H1 (cell line): Measurements from ENCODE around the gene HOXD10. TPM values are rescaled to one million over a fixed set of nuclear protein-coding genes. Genes with fewer than 3 reads are reported as not detected.

Source experiments
- CTCF ChIA-PET: fragments of 300-600 bp; sonication (Branson Sonifier 250); formaldehyde crosslinking; loops from one replicate; lab custom pipeline; 2021; ENCODE audit not compliant: partially characterized antibody; lab: Charles Lee
- POLR2A ChIA-PET: fragments of 300-600 bp; sonication (Branson Sonifier 250); formaldehyde crosslinking; loops from one replicate; lab custom pipeline; 2021; ENCODE audit warnings: inconsistent platforms; ENCODE audit not compliant: partially characterized antibody; lab: Charles Lee
- DNase-seq, 2 experiments: peaks; one replicate each; pipeline versions ENCODE4 v3.0.0 to v3.0.0-alpha.2; 2010 to 2022; ENCODE audit warnings: low spot score in 2 of 2, low read depth in 1 of 2, mixed read lengths in 1 of 2
- FAIRE-seq: peaks from 2 replicates; lab custom pipeline; 2011; peaks lifted over from hg19 to GRCh38; lab: Jason Lieb, UNC
- H2AFZ ChIP-seq: 2 replicates; pipeline ENCODE4 v1.8.1; 2012; ENCODE audit warnings: low read length, inconsistent platforms
- H2AK5ac ChIP-seq: 2 replicates; pipeline ENCODE4 v1.6.1; 2013; ENCODE audit warnings: low read depth, low read length
- H2BK120ac ChIP-seq: replicated peaks from 2 replicates; pipeline ENCODE3; 2013; ENCODE audit warnings: low read depth, low read length, inconsistent platforms
- H2BK12ac ChIP-seq: 2 replicates; pipeline ENCODE4 v1.6.1; 2013; ENCODE audit warnings: low read depth, low read length
- H2BK15ac ChIP-seq: 2 replicates; pipeline ENCODE4 v1.6.1; 2013; ENCODE audit warnings: low read length
- H2BK20ac ChIP-seq: 2 replicates; pipeline ENCODE4 v1.6.1; 2013; ENCODE audit warnings: low read length
- H2BK5ac ChIP-seq: 2 replicates; pipeline ENCODE4 v1.6.1; 2013; ENCODE audit warnings: low read depth, low read length
- H3K14ac ChIP-seq: 2 replicates; pipeline ENCODE4 v1.6.1; 2013; ENCODE audit warnings: inconsistent platforms; ENCODE audit not compliant: insufficient read length
- H3K18ac ChIP-seq: 2 replicates; pipeline ENCODE4 v1.6.1; 2013; ENCODE audit warnings: low read length; ENCODE audit errors: extremely low read depth
- H3K23ac ChIP-seq: 2 replicates; pipeline ENCODE4 v1.6.1; 2013; ENCODE audit warnings: inconsistent platforms; ENCODE audit not compliant: insufficient read length
- H3K23me2 ChIP-seq: 2 replicates; pipeline ENCODE4 v1.6.1; 2013; ENCODE audit warnings: low read depth, low read length
- H3K27ac ChIP-seq: 2 replicates; pipeline ENCODE4 v1.6.1; 2011; ENCODE audit warnings: low read depth, low read length, inconsistent platforms
- H3K27me3 ChIP-seq, 4 experiments: replicated peaks in 1 of 4; 1 replicate in 1 of 4; 2 replicates in 3 of 4; pipeline versions ENCODE4 v1.6.1 to v1.8.1; 2011 to 2013; ENCODE audit warnings: low read length in 3 of 4, mild to moderate bottlenecking in 3 of 4, inconsistent platforms in 2 of 4, mixed read lengths in 2 of 4, moderate library complexity in 1 of 4; ENCODE audit not compliant: control insufficient read depth in 3 of 4, insufficient read depth in 3 of 4; ENCODE audit errors: extremely low read depth in 1 of 4
- H3K36me3 ChIP-seq, 4 experiments: 2 replicates each; pipeline versions ENCODE4 v1.6.1 to v1.8.1; 2011 to 2013; ENCODE audit warnings: mild to moderate bottlenecking in 4 of 4, low read length in 3 of 4, moderate library complexity in 2 of 4, control low read depth in 1 of 4, inconsistent platforms in 1 of 4; ENCODE audit not compliant: insufficient read depth in 4 of 4, control insufficient read depth in 2 of 4
- H3K4ac ChIP-seq: replicated peaks from 2 replicates; pipeline ENCODE3; 2013; ENCODE audit warnings: low read length, low read depth, mixed read lengths, inconsistent platforms; ENCODE audit not compliant: insufficient read length
- H3K4me1 ChIP-seq, 4 experiments: replicated peaks in 1 of 4; 1 replicate in 1 of 4; 2 replicates in 3 of 4; pipeline versions ENCODE4 v1.6.1 to v1.8.1; 2011 to 2013; ENCODE audit warnings: low read length in 3 of 4, inconsistent platforms in 2 of 4, mixed read lengths in 1 of 4; ENCODE audit not compliant: insufficient read depth in 4 of 4, control insufficient read depth in 3 of 4
- H3K4me2 ChIP-seq, 2 experiments: 2 replicates each; pipeline versions ENCODE4 v1.6.1 to v1.8.1; 2011 to 2013; ENCODE audit warnings: low read depth in 2 of 2, low read length in 2 of 2, control low read depth in 1 of 2, inconsistent platforms in 1 of 2, mild to moderate bottlenecking in 1 of 2; ENCODE audit not compliant: insufficient read depth in 1 of 2
- H3K4me3 ChIP-seq, 4 experiments: fragments of 200-600, 300-600 bp in 1 of 4; sonication (generic), shearing (Covaris generic), sonication (Bioruptor Twin) in 1 of 4; 2 replicates each; pipeline versions ENCODE4 v1.5.1 to v1.8.1; 2011 to 2016; ENCODE audit warnings: low read length in 4 of 4, low read depth in 3 of 4, control low read depth in 2 of 4, inconsistent platforms in 2 of 4, mild to moderate bottlenecking in 2 of 4, mixed read lengths in 1 of 4, moderate library complexity in 1 of 4; ENCODE audit not compliant: insufficient read depth in 2 of 4; ENCODE audit errors: extremely low read depth in 1 of 4
- H3K56ac ChIP-seq: replicated peaks from 2 replicates; pipeline ENCODE3; 2013; ENCODE audit warnings: low read depth, mild to moderate bottlenecking, mixed read lengths, low read length, inconsistent platforms; ENCODE audit not compliant: insufficient read length
- H3K79me1 ChIP-seq: 2 replicates; pipeline ENCODE4 v1.6.1; 2013; ENCODE audit warnings: low read depth, low read length, control low read depth
- H3K79me2 ChIP-seq, 2 experiments: 2 replicates each; pipeline versions ENCODE4 v1.6.1 to v1.8.1; 2012 to 2013; ENCODE audit warnings: low read length in 2 of 2, mild to moderate bottlenecking in 2 of 2, inconsistent platforms in 1 of 2; ENCODE audit not compliant: insufficient read depth in 2 of 2, control insufficient read depth in 1 of 2
- H3K9ac ChIP-seq, 4 experiments: replicated peaks in 1 of 4; 1 replicate in 1 of 4; 2 replicates in 3 of 4; pipeline versions ENCODE4 v1.6.1 to v1.8.1; 2011 to 2013; ENCODE audit warnings: low read depth in 3 of 4, low read length in 3 of 4, control low read depth in 2 of 4, mild to moderate bottlenecking in 2 of 4, moderate library complexity in 2 of 4, inconsistent platforms in 1 of 4; ENCODE audit errors: extremely low read depth in 1 of 4
- H3K9me3 ChIP-seq, 2 experiments: 2 replicates each; pipeline versions ENCODE4 v1.6.1 to v1.8.1; 2012 to 2013; ENCODE audit warnings: mild to moderate bottlenecking in 2 of 2, moderate library complexity in 2 of 2, control low read depth in 1 of 2, inconsistent platforms in 1 of 2, low read depth in 1 of 2, low read length in 1 of 2, mixed read lengths in 1 of 2; ENCODE audit not compliant: insufficient read depth in 2 of 2
- H4K20me1 ChIP-seq, 2 experiments: replicated peaks in 1 of 2; 2 replicates each; pipeline versions ENCODE3 to v1.8.1; 2011 to 2013; ENCODE audit warnings: inconsistent platforms in 2 of 2, low read length in 2 of 2, mild to moderate bottlenecking in 1 of 2; ENCODE audit not compliant: insufficient read depth in 2 of 2, control insufficient read depth in 1 of 2
- H4K5ac ChIP-seq: 2 replicates; pipeline ENCODE4 v1.6.1; 2013; ENCODE audit warnings: low read length, low read depth, mixed read lengths, inconsistent platforms; ENCODE audit not compliant: insufficient read length
- H4K8ac ChIP-seq: 2 replicates; pipeline ENCODE4 v1.8.0; 2013; ENCODE audit warnings: mild to moderate bottlenecking, moderate library complexity, low read length, inconsistent platforms; ENCODE audit not compliant: insufficient read depth; ENCODE audit errors: extremely low read depth
- H4K91ac ChIP-seq: replicated peaks from 2 replicates; pipeline ENCODE3; 2013; ENCODE audit warnings: low read length, mixed read lengths, inconsistent platforms; ENCODE audit not compliant: insufficient read length
- EP300 ChIP-seq, 2 experiments: IDR thresholded peaks; 1 replicate in 1 of 2; 2 replicates in 1 of 2; pipeline ENCODE4 v1.6.1; 2011 to 2012; ENCODE audit warnings: low read depth in 2 of 2, low read length in 2 of 2, mild to moderate bottlenecking in 2 of 2, borderline replicate concordance in 1 of 2, inconsistent platforms in 1 of 2, moderate library complexity in 1 of 2
- GABPA ChIP-seq: IDR thresholded peaks from 2 replicates; pipeline ENCODE4 v1.6.1; 2011; ENCODE audit warnings: mild to moderate bottlenecking, low read length, moderate library complexity, borderline replicate concordance; ENCODE audit not compliant: insufficient read depth
- GTF2F1 ChIP-seq: IDR thresholded peaks from 2 replicates; pipeline ENCODE4 v1.6.1; 2012; ENCODE audit warnings: low read depth, low read length, improper control_type of control experiment, borderline replicate concordance
- JUN ChIP-seq: IDR thresholded peaks from 2 replicates; pipeline ENCODE4 v1.6.1; 2011; ENCODE audit warnings: low read depth, mild to moderate bottlenecking, improper control_type of control experiment, low read length
- KDM5A ChIP-seq: fragments of 200-600 bp; IDR thresholded peaks from 2 replicates; pipeline ENCODE4 v1.7.1; 2012; ENCODE audit warnings: mild to moderate bottlenecking, low read length, inconsistent platforms, mixed read lengths
- POLR2A ChIP-seq, 2 experiments: IDR thresholded peaks; 1 replicate in 1 of 2; 2 replicates in 1 of 2; pipeline ENCODE4 v1.6.1; 2011; ENCODE audit warnings: low read depth in 2 of 2, low read length in 2 of 2, mild to moderate bottlenecking in 2 of 2; ENCODE audit errors: control extremely low read depth in 1 of 2
- RNF2 ChIP-seq: fragments of 200-900, 300-1000 bp; sonication (generic); IDR thresholded peaks from 2 replicates; pipeline ENCODE4 v1.7.1; 2016; ENCODE audit warnings: borderline replicate concordance, low read depth, mild to moderate bottlenecking, antibody characterized with exemption, low read length; ENCODE audit not compliant: poor library complexity, severe bottlenecking; ENCODE audit errors: missing control alignments
- RXRA ChIP-seq: IDR thresholded peaks from 2 replicates; pipeline ENCODE4 v1.6.1; 2011; ENCODE audit warnings: low read depth, mild to moderate bottlenecking, low read length, moderate library complexity; ENCODE audit not compliant: insufficient read depth
- SIX5 ChIP-seq: IDR thresholded peaks from 2 replicates; pipeline ENCODE4 v1.6.1; 2011; ENCODE audit warnings: mild to moderate bottlenecking, low read depth, low read length
- ZNF274 ChIP-seq: IDR thresholded peaks from 2 replicates; pipeline ENCODE4 v1.7.0; 2012; ENCODE audit warnings: low read length, borderline replicate concordance; ENCODE audit errors: extremely low read depth
- WGBS, 2 experiments: shearing (Covaris generic) in 1 of 2; methylation state at CpG; one replicate each; pipeline versions ENCODE4 v1.1.6 to v1.1.7; 2013 to 2015; ENCODE audit warnings: low lambda C conversion rate in 2 of 2, mixed read lengths in 2 of 2, inconsistent platforms in 1 of 2, low coverage in 1 of 2, missing lambda C conversion rate in 1 of 2; ENCODE audit not compliant: insufficient replicate concordance in 2 of 2, insufficient coverage in 1 of 2, insufficient read length in 1 of 2; ENCODE audit errors: extremely low coverage in 1 of 2, missing lambda C conversion rate in 1 of 2; 5-methylcytosine and 5-hydroxymethylcytosine counted together
- polyA plus RNA-seq, 7 experiments: library from polyadenylated mRNA; depleted of rRNA in 3 of 7; stranded (reverse) in 5 of 7; unstranded in 2 of 7; fragments of >200 nt in 5 of 7; fragments of 200-250 nt in 2 of 7; gene quantifications; 1 replicate in 5 of 7; 2 replicates in 1 of 7; 4 replicates in 1 of 7; pipeline versions ENCODE4 v1.2.1 to v1.2.3, GENCODE V29; 2011 to 2013; ENCODE audit warnings: missing spikeins in 2 of 7, mixed read lengths in 2 of 7
- total RNA-seq: library from RNA; stranded (reverse); fragmentation: NEBNext Ultra II Directional; extraction: Animal tissue kit (Norgen Biotek cat#: 25700); gene quantifications from 2 replicates; pipeline ENCODE4 v1.2.1, GENCODE V29; 2021
- TF ChIP-seq, protein P1 (sequence below): IDR thresholded peaks from 2 replicates; pipeline ENCODE4 v1.6.1; 2012; ENCODE audit warnings: inconsistent platforms
- TF ChIP-seq, protein P2 (sequence below): IDR thresholded peaks from 2 replicates; pipeline ENCODE4 v1.6.1; 2011; ENCODE audit warnings: low read length, improper control_type of control experiment

Gene HOXD10
- total and polyA plus RNA-seq, 2 of the 8 experiments (the other 6 are each of a cell fraction or from before 2014, with no cell fraction given) = not detected

DNA sequence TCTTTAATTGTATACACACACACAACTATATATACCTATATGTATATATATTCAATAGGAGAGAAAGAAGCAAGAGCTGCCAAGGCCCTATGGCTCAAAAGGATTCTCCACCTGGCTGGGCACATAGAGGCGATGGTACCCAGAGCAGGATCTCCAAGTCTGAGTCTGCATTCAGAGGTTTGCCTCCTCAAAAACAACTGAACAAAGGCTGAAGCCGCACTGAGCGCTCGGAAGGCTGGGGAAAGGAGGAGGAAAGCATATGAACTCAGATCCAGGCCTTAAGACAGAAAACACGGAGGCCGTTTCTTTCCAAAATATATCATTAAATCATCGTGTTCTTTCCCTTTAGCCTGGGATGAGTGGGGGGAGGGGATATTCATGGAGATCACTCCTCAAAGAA, 13.4 kb upstream of the HOXD10 start:
- no peak overlapping the region for H2BK15ac ChIP-seq
- H3K9me3 ChIP-seq = no peaks in the 10 kb centered on the region
- H2BK120ac ChIP-seq = no peak overlapping the region
- no peak overlapping the region for H3K4me2 ChIP-seq
- H3K36me3 ChIP-seq = peaks cover 0 to 4% (median 0%) of the 10 kb centered on the region in 4 experiments; a peak in 1 of 8 replicates
- H3K18ac ChIP-seq = no peak overlapping the region
- H2BK20ac ChIP-seq = no peak overlapping the region
- WGBS, 2 experiments = 14% methylated on average over 7 of the region's 7 CpGs; no CpG with 5 or more reads in 1 of the 2 experiments
- H4K5ac ChIP-seq = no peak overlapping the region
- H3K4ac ChIP-seq = no peak overlapping the region
- H2BK5ac ChIP-seq = no peak overlapping the region
- H2BK12ac ChIP-seq = no peak overlapping the region
- no peak overlapping the region for H4K91ac ChIP-seq
- no peak overlapping the region for H2AFZ ChIP-seq
- H3K4me1 ChIP-seq = peaks cover 0 to 32% (median 18%) of the 10 kb centered on the region in 4 experiments; a peak in 6 of 7 replicates
- no peak overlapping the region for H4K8ac ChIP-seq
- peaks cover 6 to 40% of the 10 kb centered on the region in 2 experiments for H4K20me1 ChIP-seq
- no peaks in the 10 kb centered on the region for H3K79me2 ChIP-seq
- no peak for FAIRE-seq
- 0 out of 2 replicates have a peak, but pooled peaks cover 2% of the 10 kb centered on the region for H3K23me2 ChIP-seq
- H3K4me3 ChIP-seq = no peak overlapping the region
- H3K79me1 ChIP-seq = no peaks in the 10 kb centered on the region
- ChIA-PET POLR2A (interaction anchor here (0.6 kb wide), 1 partner anchor 8 kb away, joined by 3 read pairs; no protein-coding TSS in a partner anchor), CTCF (interaction anchor here (0.6 to 4.6 kb wide), 8 partner anchors 8 to 42 kb away, joined by 3 to 20 read pairs (median 7); no protein-coding TSS in a partner anchor)
- H3K27ac ChIP-seq = no peak overlapping the region
- H3K14ac ChIP-seq = no peak overlapping the region
- peak in 1 of 2 experiments; percentile 42 for DNase-seq
- no peak overlapping the region for H3K23ac ChIP-seq
- H3K9ac ChIP-seq = no peak overlapping the region
- H3K27me3 ChIP-seq = peaks cover 98 to 99% (median 99%) of the 10 kb centered on the region in 4 experiments
- H3K56ac ChIP-seq = no peak overlapping the region
- H2AK5ac ChIP-seq = no peak overlapping the region
- TF ChIP-seq POLR2A (IDR thresholded peaks at IDR 0.05; ENCODE audit: control extremely low read depth in 1 of 2, low read depth in 2 of 2, low read length in 2 of 2) = no peak
- no peak for TF ChIP-seq SIX5
- no peak for TF ChIP-seq GTF2F1
- no peak for TF ChIP-seq RNF2
- no peak for TF ChIP-seq RXRA
- TF ChIP-seq ZNF274 = no peak
- no peak for TF ChIP-seq GABPA
- TF ChIP-seq JUN = no peak
- TF ChIP-seq, protein P1, sequence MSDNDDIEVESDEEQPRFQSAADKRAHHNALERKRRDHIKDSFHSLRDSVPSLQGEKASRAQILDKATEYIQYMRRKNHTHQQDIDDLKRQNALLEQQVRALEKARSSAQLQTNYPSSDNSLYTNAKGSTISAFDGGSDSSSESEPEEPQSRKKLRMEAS = no peak
- no peak for TF ChIP-seq EP300 (IDR thresholded peaks at IDR 0.05; ENCODE audit: borderline replicate concordance in 1 of 2, low read depth in 2 of 2, low read length in 2 of 2)
- TF ChIP-seq KDM5A = no peak
- TF ChIP-seq, protein P2, sequence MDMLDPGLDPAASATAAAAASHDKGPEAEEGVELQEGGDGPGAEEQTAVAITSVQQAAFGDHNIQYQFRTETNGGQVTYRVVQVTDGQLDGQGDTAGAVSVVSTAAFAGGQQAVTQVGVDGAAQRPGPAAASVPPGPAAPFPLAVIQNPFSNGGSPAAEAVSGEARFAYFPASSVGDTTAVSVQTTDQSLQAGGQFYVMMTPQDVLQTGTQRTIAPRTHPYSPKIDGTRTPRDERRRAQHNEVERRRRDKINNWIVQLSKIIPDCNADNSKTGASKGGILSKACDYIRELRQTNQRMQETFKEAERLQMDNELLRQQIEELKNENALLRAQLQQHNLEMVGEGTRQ = no peak
